H9 (cell line): Measurements from ENCODE around the gene ZNF385B. TPM values are rescaled to one million over a fixed set of nuclear protein-coding genes. Genes with fewer than 3 reads are reported as not detected.

Experiments used
- DNase-seq: peaks from one replicate; pipeline ENCODE4 v3.0.0-alpha.2; 2017
- H2AFZ ChIP-seq: one replicate; pipeline ENCODE4 v1.6.1; 2013; ENCODE audit warnings: mild to moderate bottlenecking, low read length, control low read depth, moderate library complexity
- H2AK5ac ChIP-seq: 2 replicates; pipeline ENCODE4 v1.6.1; 2013; ENCODE audit warnings: low read length, control low read depth, mixed read lengths; ENCODE audit not compliant: insufficient read length
- H2BK120ac ChIP-seq: one replicate; pipeline ENCODE4 v1.6.1; 2013; ENCODE audit warnings: low read depth, mild to moderate bottlenecking, low read length, control low read depth, inconsistent platforms; ENCODE audit not compliant: poor library complexity, severe bottlenecking
- H2BK12ac ChIP-seq: 2 replicates; pipeline ENCODE4 v1.6.1; 2013; ENCODE audit warnings: low read length, control low read depth, mixed read lengths, low read depth; ENCODE audit not compliant: insufficient read length
- H2BK15ac ChIP-seq: 2 replicates; pipeline ENCODE4 v1.6.1; 2013; ENCODE audit warnings: low read depth, low read length, control low read depth
- H2BK20ac ChIP-seq: one replicate; pipeline ENCODE4 v1.6.1; 2013; ENCODE audit warnings: low read depth, mild to moderate bottlenecking, low read length, control low read depth, inconsistent platforms; ENCODE audit not compliant: poor library complexity, severe bottlenecking
- H2BK5ac ChIP-seq: 2 replicates; pipeline ENCODE4 v1.6.1; 2013; ENCODE audit warnings: low read length, control low read depth, mixed read lengths; ENCODE audit not compliant: insufficient read length
- H3K14ac ChIP-seq: 2 replicates; pipeline ENCODE4 v1.6.1; 2013; ENCODE audit warnings: low read length, control low read depth; ENCODE audit not compliant: insufficient read depth
- H3K18ac ChIP-seq: 2 replicates; pipeline ENCODE4 v1.6.1; 2013; ENCODE audit warnings: low read depth, mild to moderate bottlenecking, mixed read lengths, low read length, control low read depth; ENCODE audit not compliant: insufficient read length
- H3K23ac ChIP-seq: 2 replicates; pipeline ENCODE4 v1.6.1; 2013; ENCODE audit warnings: low read length, control low read depth, mixed read lengths, low read depth; ENCODE audit not compliant: insufficient read length
- H3K23me2 ChIP-seq: 2 replicates; pipeline ENCODE4 v1.6.1; 2013; ENCODE audit warnings: low read depth, mild to moderate bottlenecking, mixed read lengths, low read length, control low read depth; ENCODE audit not compliant: insufficient read length, poor library complexity, severe bottlenecking
- H3K27ac ChIP-seq: 2 replicates; pipeline ENCODE4 v1.5.1; 2013; ENCODE audit warnings: low read length, control low read depth, mixed read lengths, low read depth; ENCODE audit not compliant: insufficient read length
- H3K27me3 ChIP-seq: 2 replicates; pipeline ENCODE4 v1.6.1; 2013; ENCODE audit warnings: low read length, control low read depth, inconsistent platforms; ENCODE audit not compliant: insufficient read depth
- H3K4ac ChIP-seq: 2 replicates; pipeline ENCODE4 v1.6.1; 2013; ENCODE audit warnings: low read depth, mild to moderate bottlenecking, control low read depth, inconsistent platforms, low read length, moderate library complexity
- H3K4me1 ChIP-seq: 2 replicates; pipeline ENCODE4 v1.6.1; 2013; ENCODE audit warnings: low read length, control low read depth, inconsistent platforms; ENCODE audit not compliant: insufficient read depth
- H3K4me2 ChIP-seq: 2 replicates; pipeline ENCODE4 v1.6.1; 2013; ENCODE audit warnings: low read length, control low read depth, mixed read lengths; ENCODE audit not compliant: insufficient read length, insufficient read depth
- H3K56ac ChIP-seq: 2 replicates; pipeline ENCODE4 v1.6.1; 2013; ENCODE audit warnings: low read depth, mild to moderate bottlenecking, mixed read lengths, low read length, control low read depth; ENCODE audit not compliant: insufficient read length
- H3K79me1 ChIP-seq: 2 replicates; pipeline ENCODE4 v1.6.1; 2013; ENCODE audit warnings: low read depth, mild to moderate bottlenecking, moderate library complexity, low read length, control low read depth, inconsistent platforms; ENCODE audit not compliant: insufficient read depth, poor library complexity, severe bottlenecking
- H3K79me2 ChIP-seq: 2 replicates; pipeline ENCODE4 v1.6.1; 2013; ENCODE audit warnings: low read length, control low read depth, inconsistent platforms; ENCODE audit not compliant: insufficient read depth
- H3K9ac ChIP-seq: 2 replicates; pipeline ENCODE4 v1.6.1; 2013; ENCODE audit warnings: low read length, control low read depth, mixed read lengths; ENCODE audit not compliant: insufficient read length; ENCODE audit errors: extremely low read depth
- H3K9me3 ChIP-seq: one replicate; pipeline ENCODE4 v1.6.1; 2013; ENCODE audit warnings: low read depth, low read length, inconsistent platforms; ENCODE audit not compliant: control insufficient read depth
- H3T11ph ChIP-seq: one replicate; pipeline ENCODE4 v1.6.1; 2013; ENCODE audit warnings: mild to moderate bottlenecking, low read length, control low read depth, inconsistent platforms
- H4K20me1 ChIP-seq: one replicate; pipeline ENCODE4 v1.6.1; 2013; ENCODE audit not compliant: control insufficient read depth, insufficient read length, insufficient read depth
- H4K5ac ChIP-seq: 2 replicates; pipeline ENCODE4 v1.6.1; 2013; ENCODE audit warnings: low read depth, mild to moderate bottlenecking, mixed read lengths, low read length, control low read depth; ENCODE audit not compliant: insufficient read length
- H4K8ac ChIP-seq: replicated peaks from 2 replicates; pipeline ENCODE4 v1.6.1; 2013; ENCODE audit warnings: low read length, control low read depth, mixed read lengths, low read depth; ENCODE audit not compliant: insufficient read length
- H4K91ac ChIP-seq: 2 replicates; pipeline ENCODE4 v1.6.1; 2013; ENCODE audit warnings: low read depth, mild to moderate bottlenecking, moderate library complexity, mixed read lengths, low read length, control low read depth; ENCODE audit not compliant: insufficient read length
- H3K27ac Mint-ChIP-seq, 3 experiments: 2 replicates in 2 of 3; 3 replicates in 1 of 3; pipeline ENCODE4 v1.8.0; 2020 to 2021; ENCODE audit warnings: mixed read lengths in 3 of 3, mild to moderate bottlenecking in 1 of 3, moderate library complexity in 1 of 3
- H3K27me3 Mint-ChIP-seq: 2 replicates; pipeline ENCODE4 v1.8.0; 2021; ENCODE audit warnings: low read depth, mild to moderate bottlenecking, moderate library complexity, mixed read lengths
- H3K36me3 Mint-ChIP-seq, 3 experiments: 2 replicates in 2 of 3; 3 replicates in 1 of 3; pipeline ENCODE4 v1.8.0; 2020 to 2021; ENCODE audit warnings: low read depth in 3 of 3, mixed read lengths in 3 of 3; ENCODE audit not compliant: insufficient read depth in 1 of 3
- H3K4me1 Mint-ChIP-seq, 2 experiments: 2 replicates each; pipeline ENCODE4 v1.8.0; 2020; ENCODE audit warnings: mixed read lengths in 2 of 2
- H3K4me3 Mint-ChIP-seq, 2 experiments: 2 replicates in 1 of 2; 3 replicates in 1 of 2; pipeline ENCODE4 v1.8.0; 2020 to 2021; ENCODE audit warnings: mild to moderate bottlenecking in 2 of 2, mixed read lengths in 2 of 2, moderate library complexity in 1 of 2
- H3K9me3 Mint-ChIP-seq, 2 experiments: 2 replicates in 1 of 2; 3 replicates in 1 of 2; pipeline ENCODE4 v1.8.0; 2020; ENCODE audit warnings: mild to moderate bottlenecking in 2 of 2, mixed read lengths in 2 of 2, moderate library complexity in 1 of 2
- total RNA-seq: library from RNA; stranded (reverse); gene quantifications from 2 replicates; pipeline ENCODE4 v1.2.1, GENCODE V29; 2021
- TF ChIP-seq, protein P1 (sequence below): fragments of 200-600 bp; sonication (generic); conservative IDR thresholded peaks from 3 replicates; pipeline ENCODE4 v1.8.0; 2021; ENCODE audit warnings: antibody characterized with exemption, mild to moderate bottlenecking

ZNF385B gene
- total RNA-seq, 1 experiment from 2014 or later, result 2.1 TPM

DNA sequence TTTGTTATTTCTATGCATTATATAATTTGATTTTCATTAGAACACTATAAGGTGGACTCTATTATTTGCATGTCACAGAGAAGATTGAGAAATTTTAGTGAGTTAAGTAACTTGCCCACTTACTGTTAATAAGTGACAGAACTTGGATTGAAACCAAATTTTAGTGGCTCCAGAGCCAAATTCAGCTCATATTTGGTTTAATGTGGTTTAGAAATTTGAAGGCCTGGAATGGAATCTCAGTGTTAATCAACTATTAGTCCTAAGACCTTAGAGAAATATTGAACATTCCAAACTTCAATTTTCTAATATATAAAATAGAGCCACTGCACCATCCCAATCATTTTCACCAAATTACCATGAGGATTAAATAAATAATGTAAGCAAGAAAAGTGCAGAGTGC lies 281.6 kb downstream of the ZNF385B start:
- Mint-ChIP-seq H3K4me3 (no peak overlapping the region), H3K36me3 (no peaks in the 10 kb centered on the region), H3K4me1 (peaks cover 3 to 7% of the 10 kb centered on the region in 2 experiments; a peak in 1 of 4 replicates), H3K27me3 (no peaks in the 10 kb centered on the region), H3K9me3 (no peaks in the 10 kb centered on the region), H3K27ac (no peak overlapping the region)
- H3K27ac ChIP-seq, result no peak overlapping the region
- no peaks in the 10 kb centered on the region for H3K9me3 ChIP-seq
- H3K23me2 ChIP-seq, result no peaks in the 10 kb centered on the region
- H4K5ac ChIP-seq, result no peak overlapping the region
- H2BK12ac ChIP-seq, result no peak overlapping the region
- H3K18ac ChIP-seq, result no peak overlapping the region
- H2AK5ac ChIP-seq, result no peak overlapping the region
- H2BK120ac ChIP-seq, result no peak overlapping the region
- H2BK15ac ChIP-seq, result no peak overlapping the region
- DNase-seq, result no peak
- no peaks in the 10 kb centered on the region for H3K79me2 ChIP-seq
- H2BK20ac ChIP-seq, result no peak overlapping the region
- no peak overlapping the region for H4K8ac ChIP-seq
- H3K14ac ChIP-seq, result no peak overlapping the region
- H3K79me1 ChIP-seq, result no peaks in the 10 kb centered on the region
- no peak overlapping the region for H3K4ac ChIP-seq
- H4K20me1 ChIP-seq, result no peaks in the 10 kb centered on the region
- no peak overlapping the region for H2AFZ ChIP-seq
- no peaks in the 10 kb centered on the region for H3K27me3 ChIP-seq
- H3K9ac ChIP-seq, result no peak overlapping the region
- H2BK5ac ChIP-seq, result no peak overlapping the region
- H3K56ac ChIP-seq, result no peak overlapping the region
- no peak overlapping the region for H3T11ph ChIP-seq
- TF ChIP-seq, protein P1, sequence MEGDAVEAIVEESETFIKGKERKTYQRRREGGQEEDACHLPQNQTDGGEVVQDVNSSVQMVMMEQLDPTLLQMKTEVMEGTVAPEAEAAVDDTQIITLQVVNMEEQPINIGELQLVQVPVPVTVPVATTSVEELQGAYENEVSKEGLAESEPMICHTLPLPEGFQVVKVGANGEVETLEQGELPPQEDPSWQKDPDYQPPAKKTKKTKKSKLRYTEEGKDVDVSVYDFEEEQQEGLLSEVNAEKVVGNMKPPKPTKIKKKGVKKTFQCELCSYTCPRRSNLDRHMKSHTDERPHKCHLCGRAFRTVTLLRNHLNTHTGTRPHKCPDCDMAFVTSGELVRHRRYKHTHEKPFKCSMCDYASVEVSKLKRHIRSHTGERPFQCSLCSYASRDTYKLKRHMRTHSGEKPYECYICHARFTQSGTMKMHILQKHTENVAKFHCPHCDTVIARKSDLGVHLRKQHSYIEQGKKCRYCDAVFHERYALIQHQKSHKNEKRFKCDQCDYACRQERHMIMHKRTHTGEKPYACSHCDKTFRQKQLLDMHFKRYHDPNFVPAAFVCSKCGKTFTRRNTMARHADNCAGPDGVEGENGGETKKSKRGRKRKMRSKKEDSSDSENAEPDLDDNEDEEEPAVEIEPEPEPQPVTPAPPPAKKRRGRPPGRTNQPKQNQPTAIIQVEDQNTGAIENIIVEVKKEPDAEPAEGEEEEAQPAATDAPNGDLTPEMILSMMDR, result no peak
- no peak overlapping the region for H4K91ac ChIP-seq
- no peak overlapping the region for H3K4me2 ChIP-seq
- no peak overlapping the region for H3K23ac ChIP-seq
- H3K4me1 ChIP-seq, result no peaks in the 10 kb centered on the region
